ENCODE measurements around the gene EIF6.
A peak's percentile ranks its signal among the peaks of the same experiment; 100 is the strongest.

Gene EIF6

GRCh38 chr20:35283441-35284266 lies 918 bp downstream of the EIF6 start:
- no peak for FAIRE-seq
- no peak for DNase-seq (ENCODE audit: extremely low spot score, insufficient read length, low read depth)

DNA sequence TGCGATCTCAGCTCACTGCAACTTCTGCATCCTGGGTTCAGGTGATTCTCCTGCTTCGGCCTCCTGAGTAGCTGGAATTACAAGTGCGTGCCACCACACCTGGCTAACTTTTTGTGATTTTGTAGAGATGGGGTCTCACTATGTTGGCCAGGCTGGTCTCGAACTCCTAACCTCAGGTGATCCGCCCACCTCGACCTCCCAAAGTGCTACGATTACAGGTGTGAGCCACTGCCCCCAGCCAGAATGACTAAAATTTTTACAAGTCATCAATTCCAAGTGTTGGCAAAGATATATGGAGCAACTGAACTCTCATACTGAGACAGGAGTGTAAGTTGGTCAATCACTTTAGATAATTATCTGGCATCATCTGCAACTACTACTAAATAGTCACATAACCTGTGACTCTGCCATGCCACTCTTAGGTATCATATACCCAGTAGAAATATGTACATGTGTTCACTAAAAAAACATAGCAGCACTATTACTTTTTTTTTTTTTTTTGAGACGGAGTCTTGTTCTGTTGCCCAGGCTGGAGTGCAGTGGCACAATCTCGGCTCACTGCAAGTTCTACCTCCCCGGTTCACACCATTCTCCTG lies 3.0 kb downstream of the EIF6 start:
- FAIRE-seq (no peak), DNase-seq (ENCODE audit: extremely low spot score, insufficient read length, low read depth) (no peak)

GRCh38 chr20:35280523-35280922 lies 4.0 kb downstream of the EIF6 start:
- DNase-seq (ENCODE audit: extremely low spot score, insufficient read length, low read depth) = no peak
- FAIRE-seq = no peak

DNA sequence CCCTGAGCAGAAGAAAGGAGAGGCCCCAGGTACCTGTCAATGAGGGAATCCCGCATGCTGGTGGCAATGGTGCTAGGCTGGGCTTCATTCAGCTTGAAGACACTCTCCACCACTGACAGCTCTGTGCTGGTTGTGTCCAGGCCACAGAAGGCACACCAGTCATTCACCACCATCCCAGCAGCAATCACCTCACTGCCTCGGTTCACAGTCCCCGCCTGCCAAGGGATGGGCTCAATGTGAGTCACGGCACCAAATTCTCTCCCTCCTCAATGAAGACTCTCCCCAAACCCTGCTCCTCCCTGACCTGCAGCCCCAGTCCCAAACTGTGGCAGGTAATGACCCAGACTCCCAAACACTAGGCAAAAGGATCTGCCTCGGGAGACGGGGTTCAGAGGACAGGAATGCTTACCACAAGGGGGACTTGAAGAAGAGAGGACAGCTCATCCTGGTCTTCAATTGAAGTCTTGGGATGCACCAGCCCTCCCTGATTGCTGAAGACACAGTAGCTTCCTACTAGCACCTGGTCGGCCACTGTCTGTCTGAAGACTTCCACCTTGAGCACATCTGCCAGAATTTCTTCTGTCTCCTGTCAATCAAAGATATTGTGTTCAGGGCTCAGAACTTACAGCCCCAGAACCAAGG lies 4.9 kb downstream of the EIF6 start:
- DNase-seq (ENCODE audit: extremely low spot score, insufficient read length, low read depth) = no peak
- FAIRE-seq = no peak

DNA sequence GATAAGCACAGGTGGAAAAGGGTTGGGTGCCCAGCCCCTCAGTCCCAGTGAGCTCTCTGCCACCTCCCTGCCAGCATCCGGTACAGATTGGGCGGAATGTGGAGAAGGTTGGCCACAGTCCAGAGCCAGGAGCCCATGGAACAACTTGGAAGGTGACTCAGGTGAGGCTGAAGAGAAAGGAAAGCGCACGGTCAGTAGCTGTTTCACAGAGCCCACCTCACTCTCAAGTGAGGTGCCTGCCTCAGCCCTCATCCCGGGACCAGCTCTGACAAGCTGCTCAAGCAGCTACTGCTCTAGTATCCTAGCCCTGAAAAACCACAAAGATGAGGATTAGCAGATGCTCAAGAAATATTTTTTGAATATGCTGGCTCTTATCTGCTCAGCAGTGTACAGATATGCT lies 5.5 kb downstream of the EIF6 start:
- DNase-seq (ENCODE audit: extremely low spot score, insufficient read length, low read depth) = no peak
- no peak for FAIRE-seq

DNA sequence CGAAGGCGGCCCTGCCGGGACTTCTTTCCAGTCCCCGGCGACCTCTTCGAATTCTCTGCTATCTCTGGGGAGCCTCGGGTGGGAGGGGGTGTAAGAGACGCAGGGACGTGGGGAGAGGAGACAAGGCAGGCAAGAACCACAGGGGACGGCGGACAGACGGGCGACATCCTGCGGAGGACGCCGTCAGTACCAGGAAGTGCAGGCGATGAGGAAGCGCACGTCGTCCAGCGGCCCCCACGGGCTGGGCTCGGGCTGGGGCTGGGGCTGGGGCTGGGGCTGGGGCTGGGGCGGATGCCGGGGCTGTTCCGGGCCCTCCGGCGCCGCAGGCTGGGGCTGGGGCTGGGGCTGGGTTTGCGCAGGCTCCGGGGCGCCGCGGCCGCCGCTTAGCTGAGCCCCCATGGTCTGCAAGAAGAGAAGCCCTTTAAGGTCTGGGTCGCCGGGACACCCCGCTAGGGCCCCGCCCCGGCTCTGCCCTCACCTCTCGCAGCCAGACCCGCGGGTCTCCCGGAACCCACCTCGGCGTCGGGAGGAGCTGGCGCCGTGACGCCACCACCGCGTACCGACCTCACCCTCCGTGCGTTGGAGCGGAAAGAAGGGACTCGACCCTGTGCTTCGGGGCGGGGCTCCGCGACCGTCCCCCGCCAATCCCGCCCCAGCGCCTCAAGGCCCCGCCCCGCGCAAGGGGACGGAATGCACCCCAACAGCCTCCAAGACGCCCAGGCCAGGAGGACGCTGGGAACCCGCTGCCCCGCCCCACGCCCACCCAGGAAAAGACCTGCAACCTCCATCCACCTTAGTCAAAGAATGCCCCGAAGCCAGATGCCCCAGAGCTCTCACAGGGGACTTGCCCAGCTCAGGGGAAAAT lies 6.8 kb downstream of the EIF6 start, which contains the start of gene MMP24OS:
Gene MMP24OS, minus strand, starts transcription at position 592 of the 865 bp plus-strand sequence. Its CDS starts 193 bp downstream, at position 399.
- peak; percentile 97 for FAIRE-seq

GRCh38 chr20:35277127-35277526 lies 7.4 kb downstream of the EIF6 start:
- DNase-seq (ENCODE audit: extremely low spot score, insufficient read length, low read depth) (no peak), FAIRE-seq (no peak)

More for the DNA sequence above, 6.8 kb downstream of the EIF6 start, which contains the start of gene MMP24OS:
- peak; percentile 85 for DNase-seq (ENCODE audit: extremely low spot score, insufficient read length, low read depth)

DNA sequence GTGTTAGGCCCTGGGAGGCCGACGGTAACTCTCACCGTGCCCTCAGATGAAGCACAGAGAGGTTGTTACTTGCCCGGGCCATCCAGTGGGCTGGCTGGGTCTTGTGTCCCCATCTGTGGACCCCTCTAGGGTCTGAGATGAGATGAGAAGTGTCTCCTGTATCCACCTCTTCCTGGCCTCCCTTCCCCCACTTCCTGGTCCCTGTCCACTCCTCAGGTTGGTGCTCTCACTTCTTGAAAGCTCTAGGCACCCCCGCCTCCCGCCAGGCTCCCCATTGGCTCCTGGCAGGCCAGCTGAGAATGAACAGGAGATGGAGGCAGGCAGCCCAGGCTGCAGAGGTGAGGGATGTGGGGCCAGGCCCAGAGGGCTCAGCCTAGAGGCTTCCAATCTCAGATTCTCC lies 8.2 kb downstream of the EIF6 start:
- FAIRE-seq (no peak), DNase-seq (ENCODE audit: extremely low spot score, insufficient read length, low read depth) (no peak)

DNA sequence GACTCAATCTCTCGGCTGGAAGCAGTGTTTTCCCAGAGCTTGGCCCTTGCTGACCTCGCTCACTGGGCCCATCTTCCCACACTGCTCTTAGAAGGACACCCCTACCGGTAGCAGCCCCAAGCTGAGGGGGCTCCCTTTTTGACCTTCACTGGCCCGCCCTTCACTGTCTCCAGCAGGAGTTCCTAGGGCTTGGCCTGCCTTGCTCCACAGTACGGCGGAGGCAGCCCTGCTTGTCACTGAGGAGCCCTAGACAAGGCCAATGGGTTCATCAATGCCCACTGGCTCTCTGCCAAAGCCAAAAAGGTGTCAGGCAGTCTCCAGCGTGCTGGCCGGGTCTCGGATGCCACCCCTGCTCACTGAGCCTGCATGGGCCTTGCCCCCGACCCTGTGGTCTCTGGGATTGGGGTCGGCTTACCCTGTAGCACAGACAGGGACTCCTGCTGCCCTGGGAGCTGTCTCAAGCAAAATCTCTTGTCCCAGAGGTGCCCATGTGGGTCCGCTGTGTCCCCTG lies 8.8 kb downstream of the EIF6 start:
- DNase-seq (ENCODE audit: extremely low spot score, insufficient read length, low read depth) = no peak
- no peak for FAIRE-seq

GRCh38 chr20:35274172-35275092 lies 10.1 kb downstream of the EIF6 start:
- DNase-seq (ENCODE audit: extremely low spot score, insufficient read length, low read depth) (no peak), FAIRE-seq (no peak)

DNA sequence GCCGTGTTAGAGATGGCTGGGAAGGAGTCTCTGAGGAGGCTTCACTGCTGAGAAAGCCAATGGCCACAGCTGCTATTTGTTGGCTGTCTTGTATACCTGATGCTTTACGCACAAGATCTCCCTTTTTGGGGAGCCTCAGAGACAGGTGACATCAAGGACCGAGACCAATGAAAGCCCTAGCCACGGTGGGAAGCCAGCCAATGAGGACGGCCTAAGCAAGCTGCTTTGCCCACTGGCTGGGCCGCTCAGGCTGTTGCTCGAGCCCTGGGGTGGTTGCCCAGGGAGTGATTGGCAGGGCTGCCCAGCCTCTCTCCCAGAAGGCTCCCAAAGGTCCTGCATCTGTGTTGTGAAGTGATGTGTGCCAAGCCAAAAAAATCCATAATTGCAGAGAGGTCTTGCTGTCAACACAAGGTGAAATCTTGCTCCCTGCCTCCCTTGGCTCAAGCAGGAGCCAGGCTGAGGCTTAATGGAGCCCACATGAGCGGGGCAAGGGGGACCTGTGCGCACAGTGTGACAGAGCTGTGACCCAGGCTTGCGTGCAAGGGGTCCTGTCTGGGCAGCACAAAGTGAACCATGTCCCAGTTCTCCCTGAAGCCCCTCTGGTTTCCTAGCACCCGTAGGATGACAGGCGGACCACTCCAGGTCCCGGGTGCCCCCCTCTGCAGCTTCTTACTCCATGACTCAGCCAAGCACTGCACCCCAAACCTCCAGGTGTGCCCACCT lies 11.0 kb downstream of the EIF6 start:
- no peak for DNase-seq (ENCODE audit: extremely low spot score, insufficient read length, low read depth)
- no peak for FAIRE-seq

GRCh38 chr20:35271904-35272303 lies 12.7 kb downstream of the EIF6 start:
- no peak for DNase-seq (ENCODE audit: extremely low spot score, insufficient read length, low read depth)
- FAIRE-seq = no peak

DNA sequence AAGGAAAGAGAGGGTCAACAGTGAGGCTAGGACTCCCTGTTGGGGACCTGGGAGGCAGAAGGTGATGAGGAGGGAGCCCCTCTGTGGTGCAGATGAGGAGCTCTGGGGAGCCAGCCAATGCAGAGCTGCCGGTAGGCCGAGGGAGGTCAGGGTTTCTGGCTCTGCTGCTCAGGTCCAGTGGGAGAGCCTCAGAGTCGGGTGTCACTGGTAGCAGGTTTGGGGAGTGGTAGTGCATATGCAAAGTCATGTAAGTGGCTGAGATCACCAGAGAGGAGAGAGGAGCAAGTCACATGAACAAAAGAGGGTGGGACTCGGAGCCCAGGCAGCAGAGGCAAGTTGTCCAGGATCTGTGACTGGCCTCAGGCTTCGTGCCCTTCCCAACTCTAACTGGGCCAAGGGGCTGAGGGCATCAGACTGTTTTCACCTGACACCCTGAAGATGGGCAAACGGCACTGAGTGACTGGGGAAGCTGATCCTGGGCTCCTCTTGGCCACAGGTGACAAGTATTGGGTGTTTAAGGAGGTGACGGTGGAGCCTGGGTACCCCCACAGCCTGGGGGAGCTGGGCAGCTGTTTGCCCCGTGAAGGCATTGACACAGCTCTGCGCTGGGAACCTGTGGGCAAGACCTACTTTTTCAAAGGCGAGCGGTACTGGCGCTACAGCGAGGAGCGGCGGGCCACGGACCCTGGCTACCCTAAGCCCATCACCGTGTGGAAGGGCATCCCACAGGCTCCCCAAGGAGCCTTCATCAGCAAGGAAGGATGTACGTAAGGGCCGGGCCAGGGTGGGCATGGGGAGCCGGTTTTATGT lies 13.3 kb downstream of the EIF6 start:
- FAIRE-seq (no peak), DNase-seq (ENCODE audit: extremely low spot score, insufficient read length, low read depth) (no peak)

GRCh38 chr20:35270021-35270902 lies 14.3 kb downstream of the EIF6 start:
- DNase-seq (ENCODE audit: extremely low spot score, insufficient read length, low read depth) (no peak), FAIRE-seq (no peak)

DNA sequence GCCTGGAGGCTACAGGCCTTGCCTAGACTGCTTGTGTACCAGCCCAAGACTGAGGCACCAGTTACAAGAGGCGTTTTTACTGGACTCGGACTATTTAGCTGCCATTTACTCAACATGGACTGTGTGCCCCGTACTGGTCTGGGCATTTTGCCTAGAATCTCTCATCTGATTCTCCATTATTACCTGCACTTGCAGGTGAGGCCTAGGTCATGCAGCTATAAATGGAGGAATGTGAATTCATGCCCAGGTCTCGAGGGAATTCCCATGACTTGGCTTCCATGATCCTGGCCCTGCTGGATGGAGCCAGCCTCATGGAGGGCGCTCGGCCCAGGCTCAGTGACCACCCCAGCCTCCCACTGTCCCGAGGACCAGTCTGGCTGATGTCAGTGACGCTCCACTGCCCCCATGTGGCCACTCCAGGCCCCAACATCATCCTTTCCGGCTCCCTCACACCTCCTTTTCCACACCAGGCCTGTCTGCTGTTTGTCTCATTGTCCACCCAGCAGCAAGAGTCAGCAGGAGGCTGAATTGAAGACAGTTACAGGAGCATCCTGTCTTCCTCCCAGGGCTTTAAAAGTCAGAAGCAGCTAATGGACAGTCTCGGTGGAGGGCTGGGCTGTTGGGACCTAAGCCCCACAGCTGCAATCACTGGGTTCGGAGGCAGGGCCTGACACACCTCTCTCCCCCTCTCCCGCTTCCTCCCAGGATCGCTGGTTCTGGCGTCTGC lies 15.4 kb downstream of the EIF6 start:
- peak; percentile 54 for DNase-seq (ENCODE audit: extremely low spot score, insufficient read length, low read depth)
- FAIRE-seq = peak; percentile 52

GRCh38 chr20:35267092-35267491 lies 17.5 kb downstream of the EIF6 start:
- no peak for DNase-seq (ENCODE audit: extremely low spot score, insufficient read length, low read depth)

More at GRCh38 chr20:35267092-35267491, 17.5 kb downstream of the EIF6 start:
- FAIRE-seq = no peak

All from GM18507 (cell line).